SU-DHL-6 (cell line): ENCODE data around the gene METTL13.

Experiments
- CTCF ChIP-seq: fragments of 200-600 bp; sonication (generic); IDR thresholded peaks from one replicate; pipeline ENCODE4 v1.5.1; 2017; ENCODE audit warnings: antibody characterized with exemption, mild to moderate bottlenecking, low read length, moderate library complexity; ENCODE audit not compliant: insufficient read depth, poor library complexity, severe bottlenecking
- EZH2phosphoT487 ChIP-seq: fragments of 200-600 bp; sonication (generic), shearing (Covaris generic); conservative IDR thresholded peaks from 2 replicates; pipeline ENCODE4 v1.6.1; 2018; ENCODE audit warnings: mild to moderate bottlenecking, antibody characterized with exemption, low read length, moderate library complexity, mixed read lengths

GRCh38 chr1:171772312-171772711 lies 9.1 kb upstream of the METTL13 start:
- TF ChIP-seq CTCF (no peak), EZH2phosphoT487 (no peak)
